Stimulated activated CD4-positive, alpha-beta T cell treated with anti-CD3 and anti-CD28 coated beads, Interleukin-12 subunit alpha, Interleukin-12 subunit beta, amount 100 ng/mL, for 24 hours (primary cell): ENCODE measurements around the gene CHRM2.

ENCODE experiments used
- DNase-seq, 2 experiments: peaks; one replicate each; pipeline ENCODE4 v3.0.0-alpha.2; 2020; ENCODE audit warnings: low read depth in 2 of 2

Gene CHRM2

DNA sequence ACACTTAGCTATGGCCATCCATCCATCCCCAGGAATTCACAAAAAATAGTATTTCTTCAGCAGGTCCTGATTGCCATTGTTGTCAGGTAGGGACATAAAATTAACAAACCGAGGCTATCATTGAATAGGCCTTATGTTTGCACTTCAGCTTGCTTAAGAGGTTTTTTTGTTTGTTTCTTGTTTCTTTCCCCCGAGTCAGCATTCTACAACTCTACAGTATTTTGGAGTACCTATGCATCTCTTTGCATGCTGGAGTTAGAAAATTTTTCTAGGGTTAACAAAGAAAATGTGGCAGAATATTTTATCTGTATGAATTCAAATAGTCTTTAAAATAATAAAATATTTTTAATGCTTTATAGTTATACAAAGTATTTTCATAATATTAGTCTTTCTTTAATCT is 26.3 kb downstream of the CHRM2 start:
- no peak for DNase-seq

DNA sequence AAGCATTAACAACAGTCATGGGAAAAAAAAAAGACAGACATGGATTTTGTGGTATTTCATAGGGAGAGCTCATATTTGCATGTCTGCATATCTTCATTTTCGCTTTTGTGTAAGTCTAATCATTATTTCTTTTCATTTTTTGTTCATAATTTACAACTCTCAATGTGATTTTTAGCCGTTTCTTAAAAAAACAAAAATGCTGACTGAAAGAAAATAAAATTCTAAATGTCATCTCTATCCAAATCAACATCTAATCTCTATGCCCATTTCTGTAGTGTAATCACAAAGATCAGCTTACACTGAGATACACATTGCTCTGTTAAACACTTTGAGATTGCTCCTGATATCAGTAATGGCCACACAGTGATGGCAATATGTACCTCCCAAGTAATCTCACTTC is 29.2 kb downstream of the CHRM2 start:
- DNase-seq = no peak

DNA sequence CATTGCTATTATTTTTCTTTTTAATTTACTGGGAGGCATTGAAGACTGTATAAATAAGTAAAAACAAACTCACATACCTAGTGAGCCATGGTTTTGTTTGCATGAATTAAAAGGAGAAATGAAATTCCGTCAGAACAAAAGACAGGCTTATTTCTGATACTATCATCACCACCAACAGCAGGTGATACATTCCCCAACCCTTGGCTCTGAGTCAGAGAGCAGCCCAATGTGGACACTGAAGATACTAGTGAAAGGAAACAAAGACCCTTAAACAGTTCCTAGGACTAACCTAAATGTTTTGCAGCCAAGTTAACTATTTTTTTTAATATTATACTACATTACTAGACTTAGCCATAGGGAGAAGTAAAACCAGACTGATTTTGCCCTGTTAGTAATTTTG is 31.6 kb downstream of the CHRM2 start:
- DNase-seq = no peak

DNA sequence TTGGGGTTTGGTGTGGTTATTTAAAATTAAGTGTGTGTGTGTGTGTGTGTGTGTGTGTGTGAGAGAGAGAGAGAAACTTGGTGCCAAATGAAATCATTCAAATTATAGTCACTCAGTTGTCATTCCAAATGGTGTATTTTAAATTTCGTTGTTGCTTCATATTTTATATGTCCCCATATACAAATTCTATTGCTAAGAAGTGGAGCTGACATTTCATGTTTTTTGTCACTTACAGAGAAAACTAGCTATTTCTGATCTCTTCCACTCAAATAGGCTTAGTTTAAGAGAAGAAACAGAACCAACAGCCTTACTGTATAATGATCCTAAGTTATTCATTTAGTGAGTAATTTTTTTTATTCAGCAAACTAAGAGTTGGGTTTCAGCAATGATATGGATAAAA is 42.3 kb downstream of the CHRM2 start:
- no peak for DNase-seq

DNA sequence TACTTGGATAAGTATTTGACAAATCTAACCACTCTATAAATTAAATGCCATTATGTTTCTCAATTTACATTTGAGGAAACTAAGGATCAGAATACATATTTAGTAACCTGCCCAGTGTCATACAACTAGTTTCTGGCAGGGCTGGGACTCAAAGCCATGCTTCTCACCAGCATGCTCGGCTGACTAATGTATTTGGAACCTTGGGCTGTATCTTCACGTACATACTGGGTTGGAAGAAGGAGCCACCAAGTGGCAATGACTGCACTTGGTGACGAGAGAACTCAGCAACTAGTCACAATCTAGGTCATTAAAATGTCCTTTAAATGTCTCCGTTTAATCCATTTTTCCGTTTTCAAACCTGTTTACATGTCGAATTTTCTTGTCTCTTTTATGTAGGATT is 42.9 kb downstream of the CHRM2 start:
- no peak for DNase-seq

DNA sequence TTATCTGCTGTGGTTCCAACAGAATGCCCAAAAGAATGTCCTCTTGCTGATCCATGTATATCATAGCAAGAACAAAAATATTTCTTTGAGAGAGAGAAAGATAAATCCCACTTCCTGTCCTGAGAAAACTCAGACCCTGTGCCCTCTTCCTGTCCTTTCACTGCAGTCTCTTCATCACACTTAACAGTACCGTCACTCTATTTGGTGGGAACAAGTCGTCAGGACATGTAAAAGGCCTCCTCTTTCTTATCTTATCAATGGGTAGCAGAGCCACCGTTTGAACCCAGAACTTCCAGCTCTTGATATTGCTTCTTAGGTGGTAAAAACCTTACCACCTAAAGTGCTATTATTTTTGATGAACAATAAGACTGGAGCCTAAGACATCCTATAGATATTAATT is 43.9 kb downstream of the CHRM2 start:
- no peak for DNase-seq

DNA sequence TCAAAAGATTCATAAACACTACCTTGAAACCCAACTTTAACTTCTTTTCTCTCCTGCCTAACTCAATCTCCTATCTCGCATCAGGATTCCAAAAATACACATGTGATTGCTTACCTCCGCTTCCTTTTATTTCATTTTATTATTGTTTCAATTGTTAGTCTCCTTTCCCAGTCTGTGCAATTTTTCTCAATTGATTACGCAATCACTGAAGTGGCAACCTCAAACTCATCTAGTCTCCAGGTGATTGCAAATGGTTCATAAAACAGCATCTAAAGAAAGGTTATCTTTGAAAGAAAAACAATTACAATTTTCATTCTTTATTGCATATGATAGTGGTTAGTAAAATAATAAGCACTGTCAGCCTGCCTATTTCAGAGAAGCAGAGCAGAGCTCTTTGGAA is 45.6 kb downstream of the CHRM2 start:
- no peak for DNase-seq

DNA sequence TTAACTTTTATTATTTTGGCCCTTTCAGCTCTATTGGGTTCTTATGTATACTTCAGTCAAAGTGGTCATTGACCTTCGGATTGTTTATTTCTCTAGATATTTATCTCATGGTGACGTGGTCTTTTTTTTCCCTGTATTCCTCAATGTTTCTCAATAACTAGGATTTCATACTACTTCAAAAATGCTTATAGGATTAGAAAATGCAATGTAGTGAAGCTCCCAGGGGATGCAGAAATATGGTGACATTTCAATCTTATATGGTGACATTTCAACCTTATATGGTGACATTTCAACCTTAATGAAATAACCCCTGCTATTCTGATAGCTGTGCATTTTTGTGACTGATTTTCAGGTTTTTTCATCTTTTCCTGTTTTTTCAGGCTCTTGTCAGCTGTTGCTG is 51.4 kb downstream of the CHRM2 start:
- no peak for DNase-seq

DNA sequence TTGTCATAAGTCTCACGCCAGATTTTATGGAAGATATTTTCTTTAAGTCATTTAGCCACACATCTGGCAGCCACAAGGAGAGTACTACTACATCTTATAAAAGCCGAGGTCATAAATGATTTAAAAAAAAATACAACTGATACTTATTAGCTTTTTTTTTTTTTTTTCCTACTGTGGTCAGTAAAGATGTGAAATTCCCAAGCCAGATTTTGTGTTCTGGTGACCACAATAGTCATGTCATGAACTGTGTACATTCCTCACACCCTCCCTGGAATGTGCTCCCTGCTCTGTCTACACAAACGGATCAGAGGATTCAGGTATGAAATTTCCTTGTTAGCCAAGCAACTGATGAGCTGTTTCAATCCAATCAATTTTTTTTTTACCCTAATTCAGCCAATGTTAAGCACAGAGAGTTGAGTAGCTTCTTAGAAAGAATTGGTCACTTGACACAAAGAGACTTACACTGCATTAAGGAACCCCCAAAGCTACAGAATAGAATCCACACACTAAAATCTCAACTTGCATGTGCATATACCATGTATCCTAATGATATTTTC is 54.7 kb downstream of the CHRM2 start:
- DNase-seq = no peak

DNA sequence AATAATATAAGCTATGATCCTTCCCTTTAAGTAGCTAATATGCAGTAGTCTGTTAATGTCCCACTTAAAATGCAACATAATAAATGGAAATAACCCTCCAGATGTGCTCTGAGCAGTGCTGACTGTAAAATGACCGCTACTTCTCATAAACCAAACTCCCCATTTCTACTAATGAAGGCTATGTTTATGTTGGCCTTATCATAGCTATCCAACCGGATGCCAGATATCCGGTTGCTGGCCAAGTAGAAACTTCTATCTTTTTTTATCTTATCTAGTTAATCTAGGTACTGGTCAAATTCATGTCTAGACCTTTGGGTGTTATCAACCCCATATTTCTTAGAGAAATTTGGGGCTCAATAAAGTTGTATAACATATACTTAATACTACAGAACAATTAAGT is 56.6 kb downstream of the CHRM2 start:
- DNase-seq = no peak

DNA sequence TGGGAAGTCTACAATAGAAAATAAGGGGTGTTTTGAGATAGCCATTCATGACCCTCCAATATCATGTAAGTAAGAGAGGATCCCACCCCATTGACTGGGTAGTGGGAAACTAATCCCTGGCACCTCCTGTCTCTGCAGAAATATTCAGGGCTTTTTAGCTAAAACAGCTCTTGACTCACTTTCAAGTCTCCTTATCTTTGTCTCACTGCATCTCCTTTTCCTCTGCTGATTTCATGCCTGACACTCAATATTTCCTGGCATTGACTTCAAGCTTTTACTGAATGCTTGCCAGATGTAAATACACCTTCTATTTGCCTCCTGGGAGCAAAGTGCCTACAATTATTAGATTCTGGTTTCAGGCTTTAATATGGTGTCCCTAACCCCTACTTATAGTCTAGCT is 57.1 kb downstream of the CHRM2 start:
- no peak for DNase-seq

DNA sequence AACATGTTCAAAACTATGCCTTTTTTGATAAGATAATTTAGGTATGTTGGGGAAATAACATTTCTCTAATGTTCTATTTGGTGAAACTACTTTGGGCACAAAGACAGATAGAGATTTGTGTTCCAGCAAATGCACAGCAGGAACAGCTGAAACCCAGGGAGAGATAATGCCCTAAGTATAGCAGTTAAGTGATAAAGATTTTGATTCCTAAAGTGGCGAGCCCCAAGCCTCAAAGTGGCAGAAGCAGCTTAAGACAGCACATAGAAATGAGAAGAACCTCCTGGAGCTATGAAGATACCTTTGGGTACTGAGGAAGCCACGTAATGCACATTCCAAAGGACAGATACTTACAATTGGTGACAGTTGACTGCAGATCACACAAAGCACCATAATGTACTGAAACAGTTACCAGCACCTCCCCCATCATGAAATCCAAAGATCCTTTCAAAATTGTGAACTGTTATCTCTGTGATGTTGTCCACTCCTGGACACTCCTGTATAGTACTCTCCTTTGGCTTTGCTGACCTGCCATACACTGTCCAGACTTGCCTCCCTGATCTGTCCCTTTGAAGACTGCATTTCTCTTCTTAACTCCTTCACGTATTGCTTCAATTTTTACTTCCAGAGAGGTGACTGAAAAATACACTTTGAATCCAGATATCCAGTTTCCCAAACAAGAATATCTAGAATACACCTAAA is 62.9 kb downstream of the CHRM2 start:
- DNase-seq = no peak

DNA sequence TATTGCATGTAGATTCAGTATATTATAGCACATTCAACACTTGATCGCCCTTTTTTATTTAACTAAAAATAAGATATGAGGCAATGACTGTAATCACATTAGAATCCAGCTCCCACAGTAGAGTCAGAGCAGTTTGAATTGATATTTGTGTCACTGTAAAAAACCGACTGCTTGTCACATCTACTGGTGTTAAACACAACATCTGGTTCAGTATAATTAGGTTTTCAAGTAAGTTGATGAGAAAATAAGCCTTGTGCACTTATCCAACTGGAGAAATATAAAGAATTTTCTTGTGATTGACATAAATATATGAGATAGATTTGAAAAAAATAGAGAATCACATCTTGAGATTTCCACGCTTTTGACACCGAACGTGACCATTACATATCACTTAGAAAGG is 69.0 kb downstream of the CHRM2 start:
- DNase-seq = no peak

DNA sequence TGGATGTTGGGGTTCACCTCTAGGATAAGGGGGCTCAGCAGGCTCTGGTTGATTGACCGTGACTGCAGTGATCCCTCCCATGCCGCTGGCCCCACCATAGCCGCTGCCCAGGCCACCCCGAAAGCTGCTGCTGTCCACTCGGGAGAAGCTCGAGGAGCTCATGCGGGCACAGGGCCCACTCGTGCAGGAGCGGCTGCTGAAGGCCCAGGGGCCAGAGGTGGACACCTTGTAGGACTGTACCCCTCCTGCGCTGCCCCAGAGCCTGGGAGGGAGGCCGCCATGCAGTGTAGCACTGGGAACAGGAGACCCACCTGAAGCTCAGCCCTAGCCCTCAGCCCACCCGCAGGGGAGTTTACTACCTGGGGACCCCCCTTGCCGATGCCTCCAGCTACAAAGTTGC is 70.0 kb downstream of the CHRM2 start:
- no peak for DNase-seq

DNA sequence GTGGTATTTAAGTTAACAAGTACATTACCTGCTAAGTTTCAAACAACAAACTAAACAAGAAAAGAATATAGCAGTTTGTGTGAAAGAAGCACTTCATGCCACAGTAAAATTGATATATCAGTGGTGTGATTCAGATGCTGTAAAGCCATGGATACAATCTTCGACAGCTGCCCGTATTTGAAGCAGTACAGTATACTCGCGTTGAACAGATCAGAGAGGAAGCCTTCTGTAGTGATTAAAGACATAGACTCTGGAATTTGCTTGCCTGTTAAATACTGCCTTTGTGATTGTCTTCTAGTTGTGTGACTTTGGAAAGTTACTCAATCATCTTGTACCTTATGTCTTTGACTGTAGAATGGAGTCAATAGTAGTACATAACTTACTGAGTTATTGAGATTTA is 71.7 kb downstream of the CHRM2 start:
- DNase-seq = no peak

DNA sequence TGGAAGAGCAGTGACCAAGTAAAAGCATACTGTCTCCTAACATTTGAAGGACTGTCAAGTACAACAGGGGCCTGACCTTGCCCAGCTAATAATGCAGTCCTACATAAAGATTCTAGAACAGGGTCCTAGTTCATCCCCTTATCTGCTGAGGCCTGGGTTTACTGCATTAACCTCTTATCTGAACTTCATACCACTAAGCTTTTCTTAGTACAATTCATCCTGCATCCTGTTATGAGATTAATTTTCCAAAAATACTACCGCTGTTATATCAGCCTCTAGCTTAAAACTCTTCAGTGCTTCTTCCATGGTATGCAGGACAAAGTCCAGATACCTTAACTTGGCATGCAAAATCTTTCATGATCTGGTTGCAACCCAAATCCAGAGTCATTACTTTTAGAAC is 72.5 kb downstream of the CHRM2 start:
- DNase-seq = no peak

DNA sequence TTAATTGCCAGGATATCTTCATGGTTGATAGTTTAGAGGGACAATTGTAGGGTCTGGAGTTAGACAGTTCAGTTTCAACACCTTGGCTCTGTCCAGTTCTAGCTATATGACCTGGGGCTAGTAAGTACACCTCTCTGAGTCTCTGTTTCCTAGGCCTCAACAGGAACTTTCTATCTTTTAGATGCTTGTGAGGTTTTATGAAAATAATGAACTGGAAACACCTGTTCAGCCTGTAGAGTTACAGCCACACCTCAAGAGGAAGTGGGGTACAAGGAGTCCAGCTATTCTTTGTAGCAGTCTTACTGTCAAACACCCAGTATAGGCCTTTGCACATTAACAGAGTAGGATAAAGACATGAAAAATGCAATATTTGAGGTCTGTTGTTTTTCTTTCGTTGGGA is 73.4 kb downstream of the CHRM2 start:
- no peak for DNase-seq

DNA sequence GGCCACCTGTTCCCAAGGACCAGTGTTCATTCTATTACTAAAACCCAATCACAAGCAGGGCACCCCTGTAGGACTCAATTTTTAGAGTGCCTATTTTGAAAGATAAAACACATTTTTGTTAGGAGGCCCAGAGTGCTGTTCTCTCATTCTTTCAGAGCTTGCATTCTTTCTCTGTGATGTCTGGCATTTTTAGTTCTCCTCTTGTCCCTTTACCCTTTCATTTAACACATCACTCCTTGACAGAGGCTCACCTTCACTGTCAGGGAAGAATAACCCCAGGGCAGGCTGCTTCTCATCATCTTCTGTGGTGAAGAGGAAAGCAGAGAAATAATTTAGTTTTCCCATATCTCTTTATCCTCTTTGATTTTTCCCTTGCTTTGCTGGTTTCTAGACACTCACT is 73.9 kb downstream of the CHRM2 start:
- no peak for DNase-seq

DNA sequence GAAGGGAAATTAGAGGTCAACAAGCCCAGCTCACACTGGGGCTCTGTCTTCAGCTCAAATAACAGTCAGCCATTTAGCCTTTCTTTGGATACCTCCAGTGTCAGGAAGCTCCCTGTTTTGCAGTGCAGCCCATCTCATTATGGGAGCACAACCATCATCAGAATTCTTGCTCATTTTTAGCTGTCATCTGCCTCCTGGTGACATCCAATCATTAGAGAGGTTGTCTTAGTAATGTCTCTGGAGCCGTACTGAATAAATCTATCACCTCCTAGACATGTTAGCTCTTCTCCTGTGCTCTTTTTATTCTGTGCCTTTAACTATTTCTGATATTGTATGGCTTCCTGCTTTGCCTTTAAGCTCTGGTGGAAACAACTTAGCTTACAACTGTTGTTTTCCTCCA is 74.5 kb downstream of the CHRM2 start:
- no peak for DNase-seq

DNA sequence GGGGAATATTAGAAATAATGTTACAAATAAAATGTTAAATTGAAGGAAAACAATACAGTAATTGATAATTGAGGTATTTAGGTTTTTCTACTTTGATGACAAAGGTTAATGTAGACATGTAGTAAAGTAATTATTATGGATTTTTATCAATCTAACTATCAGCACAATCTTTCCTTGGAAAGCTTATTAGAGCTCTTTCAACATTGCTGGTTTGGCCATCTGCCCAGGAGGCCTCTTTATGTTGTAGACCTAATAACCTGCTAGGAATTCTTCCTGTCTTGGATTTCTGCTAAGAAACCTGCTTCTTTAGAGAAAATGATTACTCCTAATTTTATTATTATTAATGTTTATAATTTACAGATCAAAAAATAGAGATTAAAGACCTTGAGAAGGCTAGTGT is 78.9 kb downstream of the CHRM2 start:
- DNase-seq = no peak

DNA sequence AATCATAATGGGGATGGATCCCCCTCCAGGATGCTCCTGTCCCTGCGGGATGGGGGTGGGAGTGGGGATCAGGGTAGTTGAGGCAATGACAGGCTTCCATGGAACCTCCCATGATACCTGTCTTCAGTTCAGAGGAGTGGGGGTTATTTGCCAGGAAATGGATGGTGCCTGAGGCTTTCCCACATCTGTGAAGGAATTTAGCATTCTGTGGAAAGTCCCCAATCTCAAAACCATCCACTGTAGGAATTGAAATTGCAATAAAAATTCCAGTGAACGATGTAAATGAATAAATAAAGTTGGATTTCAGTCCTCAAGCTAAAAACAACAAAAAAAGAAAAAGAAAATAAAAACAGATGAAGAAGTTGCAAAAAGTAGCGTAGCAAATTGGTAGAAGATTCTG is 81.9 kb downstream of the CHRM2 start:
- no peak for DNase-seq

DNA sequence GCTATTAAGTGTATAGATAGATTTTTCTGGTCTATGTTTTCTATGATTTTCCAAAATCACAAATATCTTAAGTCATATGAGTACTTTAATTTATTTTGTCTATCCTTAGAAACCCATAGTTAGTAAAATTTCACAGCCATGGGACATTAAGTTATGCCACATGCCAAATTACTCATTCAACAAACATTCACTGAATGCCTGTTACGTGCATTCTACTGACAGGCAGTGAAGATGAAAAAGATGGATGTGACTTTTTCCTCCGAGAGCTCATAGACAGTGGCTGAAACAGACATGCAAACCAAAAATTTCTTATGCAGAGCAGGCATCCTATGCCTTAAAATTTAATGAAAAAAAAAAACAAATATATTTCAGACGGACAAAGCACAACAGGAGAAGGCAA is 84.9 kb downstream of the CHRM2 start:
- DNase-seq = no peak

DNA sequence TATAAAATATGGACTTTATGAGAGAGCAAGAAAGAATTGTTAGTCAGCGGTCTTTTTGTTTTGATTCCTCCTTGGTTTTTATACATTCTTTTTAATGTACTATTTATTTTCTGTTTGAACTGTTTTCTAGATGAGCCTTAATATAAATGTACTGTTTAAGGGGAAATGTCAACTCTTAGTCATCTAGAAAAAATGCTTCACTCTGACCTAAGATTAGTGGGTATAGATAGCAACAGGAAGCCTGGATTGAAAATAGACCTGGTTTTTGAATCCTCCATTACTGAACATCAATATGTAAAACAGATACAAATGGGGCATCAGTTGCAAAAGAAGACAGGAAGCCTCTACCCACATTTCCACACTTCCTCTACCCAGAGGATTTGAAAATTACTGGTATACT is 87.8 kb downstream of the CHRM2 start:
- DNase-seq = no peak

DNA sequence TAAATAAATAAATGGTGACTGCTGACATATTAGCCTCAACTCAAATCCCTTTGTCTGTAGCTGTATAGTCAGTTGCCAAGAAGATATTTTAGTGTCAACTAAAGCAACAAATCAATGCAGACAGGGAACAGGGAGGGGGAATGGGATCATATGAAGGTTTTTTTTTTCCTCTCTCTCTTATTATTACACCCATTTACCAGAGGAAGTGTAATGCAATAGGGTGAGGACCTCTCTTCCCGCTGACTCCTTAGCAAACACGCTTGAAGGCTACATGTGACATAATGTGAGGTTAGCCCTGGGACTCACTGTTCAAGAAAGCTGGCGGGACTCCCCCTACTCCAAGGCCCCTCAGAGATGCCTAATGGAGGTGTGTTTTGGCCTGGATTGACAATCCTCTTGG is 88.2 kb downstream of the CHRM2 start:
- no peak for DNase-seq
